Esophagus muscularis mucosa (tissue), 3 donors: Measurements from ENCODE around the gene FAM13A.

Source experiments
- POLR2A ChIP-seq: fragments of 450-650 bp; IDR thresholded peaks from one replicate; pipeline ENCODE4 v1.6.1; 2017; ENCODE audit warnings: antibody characterized with exemption, moderate library complexity, mild to moderate bottlenecking, low read depth
- TF ChIP-seq, protein P1 (sequence below), 3 experiments: fragments of 200-600 bp in 2 of 3; fragments of 450-650 bp in 1 of 3; sonication (generic) in 2 of 3; IDR thresholded peaks; one replicate each; pipeline ENCODE4 v1.5.1; 2017 to 2019; ENCODE audit warnings: antibody characterized with exemption in 3 of 3, mild to moderate bottlenecking in 2 of 3, moderate library complexity in 1 of 3

DNA sequence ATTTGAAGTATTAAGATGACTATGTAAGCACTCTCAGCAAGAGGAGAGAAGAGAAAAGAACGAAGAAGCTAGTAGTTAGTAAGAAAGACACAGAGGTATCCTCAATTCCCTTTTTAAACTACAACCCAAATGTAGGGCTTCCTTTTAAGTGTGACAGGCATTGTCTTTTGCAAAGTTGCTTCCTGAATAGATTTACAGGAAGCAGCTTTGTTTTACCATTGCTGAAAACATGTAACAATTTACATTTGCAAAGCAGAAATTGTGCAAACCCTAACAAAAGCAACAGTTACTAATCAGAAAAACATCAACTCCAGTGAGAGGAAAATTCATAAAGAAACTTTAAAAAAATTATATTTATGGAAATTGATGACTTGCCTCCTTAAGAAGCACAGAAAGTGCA, 96.4 kb downstream of the FAM13A start:
- TF ChIP-seq, protein P1, sequence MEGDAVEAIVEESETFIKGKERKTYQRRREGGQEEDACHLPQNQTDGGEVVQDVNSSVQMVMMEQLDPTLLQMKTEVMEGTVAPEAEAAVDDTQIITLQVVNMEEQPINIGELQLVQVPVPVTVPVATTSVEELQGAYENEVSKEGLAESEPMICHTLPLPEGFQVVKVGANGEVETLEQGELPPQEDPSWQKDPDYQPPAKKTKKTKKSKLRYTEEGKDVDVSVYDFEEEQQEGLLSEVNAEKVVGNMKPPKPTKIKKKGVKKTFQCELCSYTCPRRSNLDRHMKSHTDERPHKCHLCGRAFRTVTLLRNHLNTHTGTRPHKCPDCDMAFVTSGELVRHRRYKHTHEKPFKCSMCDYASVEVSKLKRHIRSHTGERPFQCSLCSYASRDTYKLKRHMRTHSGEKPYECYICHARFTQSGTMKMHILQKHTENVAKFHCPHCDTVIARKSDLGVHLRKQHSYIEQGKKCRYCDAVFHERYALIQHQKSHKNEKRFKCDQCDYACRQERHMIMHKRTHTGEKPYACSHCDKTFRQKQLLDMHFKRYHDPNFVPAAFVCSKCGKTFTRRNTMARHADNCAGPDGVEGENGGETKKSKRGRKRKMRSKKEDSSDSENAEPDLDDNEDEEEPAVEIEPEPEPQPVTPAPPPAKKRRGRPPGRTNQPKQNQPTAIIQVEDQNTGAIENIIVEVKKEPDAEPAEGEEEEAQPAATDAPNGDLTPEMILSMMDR (IDR thresholded peaks at IDR 0.05): no peak
- TF ChIP-seq POLR2A: no peak
